Kidney (tissue), 14 donors: ENCODE measurements around the gene VWA8. TPM values are rescaled to one million over a fixed set of nuclear protein-coding genes. Genes with fewer than 3 reads are reported as not detected.

ENCODE experiments used
- DNase-seq, 5 donors: peaks; one replicate each; pipeline ENCODE4 v3.0.0-alpha.2; 2013 to 2020
- FAIRE-seq: peaks from 2 replicates; lab custom pipeline; 2012; peaks lifted over from hg19 to GRCh38; lab: Jason Lieb, UNC
- H3K27ac ChIP-seq, 2 donors: one replicate each; pipeline ENCODE4 v1.7.0; 2013; ENCODE audit warnings: low read depth in 2 of 2, low read length in 2 of 2, inconsistent platforms in 1 of 2
- H3K27me3 ChIP-seq: one replicate; pipeline ENCODE4 v1.7.1; 2013; ENCODE audit warnings: low read length, inconsistent platforms; ENCODE audit not compliant: control insufficient read depth, insufficient read depth
- H3K36me3 ChIP-seq, 3 donors: one replicate each; pipeline versions ENCODE4 v1.7.0 to v1.7.1; 2013; ENCODE audit warnings: low read length in 3 of 3, control low read depth in 1 of 3, inconsistent platforms in 1 of 3; ENCODE audit not compliant: insufficient read depth in 3 of 3, control insufficient read depth in 2 of 3
- H3K4me1 ChIP-seq, 3 donors: one replicate each; pipeline versions ENCODE4 v1.7.0 to v1.7.1; 2013; ENCODE audit warnings: low read length in 3 of 3, inconsistent platforms in 1 of 3, low read depth in 1 of 3; ENCODE audit not compliant: control insufficient read depth in 2 of 3, insufficient read depth in 2 of 3
- H3K4me3 ChIP-seq, 3 donors: one replicate each; pipeline versions ENCODE4 v1.7.0 to v1.8.1; 2013; ENCODE audit warnings: low read length in 3 of 3, control low read depth in 1 of 3, inconsistent platforms in 1 of 3
- H3K9ac ChIP-seq, 3 donors: one replicate each; pipeline versions ENCODE4 v1.7.0 to v1.7.1; 2013; ENCODE audit warnings: low read length in 3 of 3, control low read depth in 1 of 3, inconsistent platforms in 1 of 3
- H3K9me3 ChIP-seq, 3 donors: one replicate each; pipeline versions ENCODE4 v1.7.0 to v1.7.1; 2013; ENCODE audit warnings: low read length in 3 of 3, control low read depth in 1 of 3, inconsistent platforms in 1 of 3; ENCODE audit not compliant: control insufficient read depth in 2 of 3, insufficient read depth in 1 of 3
- CTCF ChIP-seq: IDR thresholded peaks from 3 replicates; pipeline ENCODE4 v1.5.1; 2012; ENCODE audit warnings: mild to moderate bottlenecking, moderate library complexity, borderline replicate concordance; ENCODE audit not compliant: insufficient read depth; ENCODE audit errors: extremely low read depth
- intact Hi-C: fragments of 100-400 bp; cut with DNase I; formaldehyde crosslinking; loops from one replicate; pipeline ENCODE4 v1.11.1; 2022
- polyA plus RNA-seq: library from polyadenylated mRNA; stranded (reverse); fragments of 350-450 nt; fragmentation: Illumina TruSeq; extraction: RNeasy Lipid Tissue Mini Kit (QIAGEN cat#74804); gene quantifications from one replicate; pipeline ENCODE4 v1.2.3, GENCODE V29; 2014; ENCODE audit warnings: low read depth, low replicate concordance; ENCODE audit not compliant: insufficient read depth
- total RNA-seq: library from RNA; stranded (reverse); fragmentation: NEBNext Ultra II Directional; extraction: Animal tissue kit (Norgen Biotek cat#: 25700); gene quantifications from one replicate; pipeline ENCODE4 v1.2.1, GENCODE V29; 2021
- donor health status: control.
- donor health status: control.
- donor health status: control.
- donor health status: control.
- donor health status: control.
- donor health status: DM: yes; HTN: yes; CAD: no.
- donor health status: Normal renal cell carcinoma (clear cell type).

Gene VWA8
- total and polyA plus RNA-seq, 2 donors from 2014 or later, result 6.4 to 21.3 TPM

GRCh38 chr13:41565216-41565615 lies 395.7 kb downstream of the VWA8 start:
- H3K36me3 ChIP-seq, result no peaks in the 10 kb centered on the region
- FAIRE-seq, result no peak
- no peaks in the 10 kb centered on the region for H3K9me3 ChIP-seq
- H3K27ac ChIP-seq, result no peak overlapping the region
- DNase-seq, result peak in 4 of 5 donors; percentile 53 to 83 (median 69)
- H3K4me1 ChIP-seq, result peaks cover 0 to 5% (median 0%) of the 10 kb centered on the region in 3 donors
- no peak overlapping the region for H3K4me3 ChIP-seq
- intact Hi-C loops, result no loop called here
- no peak overlapping the region for H3K9ac ChIP-seq
- TF ChIP-seq CTCF, result no peak
- H3K27me3 ChIP-seq, result no peaks in the 10 kb centered on the region

- no peak for DNase-seq
Observed at GRCh38 chr13:41563984-41564365, 396.9 kb downstream of the VWA8 start.

GRCh38 chr13:41563341-41563983 lies 397.4 kb downstream of the VWA8 start:
- H3K9me3 ChIP-seq, result no peaks in the 10 kb centered on the region
- H3K4me3 ChIP-seq, result no peak overlapping the region
- intact Hi-C loops, result no loop called here
- H3K36me3 ChIP-seq, result no peaks in the 10 kb centered on the region
- no peaks in the 10 kb centered on the region for H3K27me3 ChIP-seq
- FAIRE-seq (no peak), DNase-seq (peak in 1 of 5 donors; percentile 16)
- no peak overlapping the region for H3K27ac ChIP-seq
- peaks cover 0 to 5% (median 0%) of the 10 kb centered on the region in 3 donors for H3K4me1 ChIP-seq
- TF ChIP-seq CTCF, result no peak
- H3K9ac ChIP-seq, result no peak overlapping the region

More at GRCh38 chr13:41563984-41564365, 396.9 kb downstream of the VWA8 start:
- no peak for TF ChIP-seq CTCF
- Histone ChIP-seq H3K36me3 (no peaks in the 10 kb centered on the region), H3K9ac (no peak overlapping the region), H3K27me3 (no peaks in the 10 kb centered on the region), H3K9me3 (no peaks in the 10 kb centered on the region), H3K27ac (no peak overlapping the region), H3K4me3 (no peak overlapping the region), H3K4me1 (peaks cover 0 to 5% (median 0%) of the 10 kb centered on the region in 3 donors)
- no peak for FAIRE-seq
- intact Hi-C loops, result no loop called here
